ENCODE results near the gene DAPK1.

The DAPK1 gene

GRCh38 chr9:87698069-87698809, 200.6 kb downstream of the DAPK1 start:
- DNase-seq: no peak

- no peak for DNase-seq
Measured at GRCh38 chr9:87699835-87700234, 202.2 kb downstream of the DAPK1 start.

GRCh38 chr9:87701491-87701890, 203.8 kb downstream of the DAPK1 start:
- no peak for DNase-seq

- DNase-seq: no peak
Measured at GRCh38 chr9:87701931-87702421, 204.3 kb downstream of the DAPK1 start.

- DNase-seq: no peak
Measured at GRCh38 chr9:87702921-87703320, 205.3 kb downstream of the DAPK1 start.

DNA sequence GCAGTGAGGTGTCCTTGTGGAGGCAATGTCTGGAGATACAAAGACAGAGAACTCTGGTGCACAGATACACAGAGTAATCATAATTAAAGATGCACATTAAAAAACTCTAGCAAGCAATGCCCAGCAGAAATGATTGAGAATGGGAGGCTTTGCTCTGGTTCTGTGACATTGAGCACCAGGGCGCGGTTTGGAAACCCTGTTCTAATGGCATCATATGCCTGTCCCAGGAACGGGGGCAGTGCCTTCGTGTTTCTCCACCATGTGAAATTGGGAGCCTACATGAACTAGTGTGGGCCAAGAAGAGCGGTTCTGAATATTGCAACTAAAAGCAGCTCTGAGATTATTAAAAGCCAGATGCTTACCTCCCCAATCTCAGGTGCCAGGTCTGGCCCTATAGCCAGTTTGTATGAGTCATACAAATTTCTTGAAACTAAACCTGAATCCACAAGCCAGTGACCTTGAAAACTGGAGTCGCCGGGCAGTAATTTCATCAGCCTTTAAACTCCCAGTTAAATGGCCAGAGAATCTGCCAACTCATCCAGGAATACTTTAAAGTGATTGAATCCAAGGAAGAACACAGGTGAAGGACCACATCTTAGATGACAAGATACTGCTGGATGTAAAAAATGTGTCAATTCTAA, 206.1 kb downstream of the DAPK1 start:
- no peak for DNase-seq

- DNase-seq: no peak
Measured at GRCh38 chr9:87704342-87704741, 206.7 kb downstream of the DAPK1 start.

- DNase-seq: no peak
Measured at GRCh38 chr9:87706066-87706739, 208.5 kb downstream of the DAPK1 start.

DNA sequence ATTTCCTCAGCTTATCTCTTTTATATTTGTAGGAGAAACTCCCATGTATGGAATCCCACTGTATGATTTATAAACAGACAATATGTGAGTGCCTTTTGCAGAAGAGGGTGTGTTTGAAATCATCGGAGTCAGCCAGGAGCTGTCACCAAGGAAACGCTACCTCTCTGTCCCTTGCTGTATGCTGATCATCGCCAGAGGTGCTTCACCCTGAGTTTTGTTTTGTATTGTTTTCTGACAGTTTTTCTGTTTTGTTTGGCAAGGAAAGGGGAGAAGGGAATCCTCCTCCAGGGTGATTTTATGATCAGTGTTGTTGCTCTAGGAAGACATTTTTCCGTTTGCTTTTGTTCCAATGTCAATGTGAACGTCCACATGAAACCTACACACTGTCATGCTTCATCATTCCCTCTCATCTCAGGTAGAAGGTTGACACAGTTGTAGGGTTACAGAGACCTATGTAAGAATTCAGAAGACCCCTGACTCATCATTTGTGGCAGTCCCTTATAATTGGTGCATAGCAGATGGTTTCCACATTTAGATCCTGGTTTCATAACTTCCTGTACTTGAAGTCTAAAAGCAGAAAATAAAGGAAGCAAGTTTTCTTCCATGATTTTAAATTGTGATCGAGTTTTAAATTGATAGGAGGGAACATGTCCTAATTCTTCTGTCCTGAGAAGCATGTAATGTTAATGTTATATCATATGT, 210.3 kb downstream of the DAPK1 start:
- DNase-seq: no peak

DNA sequence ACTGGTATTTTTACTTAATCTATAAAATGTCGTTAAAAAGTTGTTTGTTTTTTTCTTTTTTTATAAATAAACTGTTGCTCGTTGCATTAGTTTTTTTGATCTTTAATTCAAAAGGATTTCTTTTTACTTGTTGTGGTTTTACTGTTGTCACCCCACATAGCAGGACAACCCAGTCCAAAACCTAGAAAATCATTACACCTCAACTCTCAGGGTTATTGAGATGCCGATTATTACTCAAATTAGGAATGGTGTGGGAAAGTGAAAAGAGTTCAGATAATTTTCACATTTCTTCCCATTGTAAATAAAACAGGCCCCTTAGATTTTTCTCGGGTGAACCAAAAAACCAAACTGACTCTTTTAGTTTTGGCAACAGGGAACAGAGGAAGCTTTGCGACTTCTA, 210.9 kb downstream of the DAPK1 start:
- DNase-seq: no peak

DNA sequence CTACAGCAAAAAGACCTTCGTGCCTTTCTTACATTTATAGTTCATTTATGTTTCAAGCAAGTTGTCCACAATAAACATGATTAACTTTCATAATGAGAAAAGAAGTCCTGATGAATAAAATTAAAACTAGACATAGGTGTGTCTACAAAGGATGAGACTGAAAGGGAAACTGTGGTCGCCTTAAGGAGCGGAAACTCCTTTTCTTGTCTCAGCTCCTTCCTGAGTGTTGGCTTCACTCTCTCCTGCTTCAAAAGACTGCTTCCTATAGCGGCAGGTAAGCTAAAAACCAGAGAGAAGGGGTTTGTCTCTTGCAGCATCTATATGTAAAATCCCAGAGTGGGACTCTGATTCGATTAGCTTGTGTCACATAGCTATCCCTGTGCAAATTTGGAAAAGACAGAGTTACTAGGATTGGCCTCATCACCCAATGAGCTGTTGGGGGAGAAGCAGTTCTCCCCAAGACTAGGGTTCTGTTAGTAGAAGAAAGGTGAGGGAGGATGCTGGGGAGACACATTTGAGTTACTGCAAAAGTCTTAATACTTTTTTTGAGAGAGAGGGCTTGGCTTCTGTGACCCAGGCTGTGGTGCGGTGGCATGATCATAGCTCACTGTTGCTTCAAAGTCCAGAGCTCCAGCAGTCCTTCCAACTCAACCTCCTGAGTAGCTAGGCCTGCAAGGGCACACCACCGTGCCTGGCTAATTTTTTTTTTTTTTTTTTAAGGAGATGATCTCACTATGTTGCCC, 211.5 kb downstream of the DAPK1 start:
- DNase-seq: peak; percentile 24

DNA sequence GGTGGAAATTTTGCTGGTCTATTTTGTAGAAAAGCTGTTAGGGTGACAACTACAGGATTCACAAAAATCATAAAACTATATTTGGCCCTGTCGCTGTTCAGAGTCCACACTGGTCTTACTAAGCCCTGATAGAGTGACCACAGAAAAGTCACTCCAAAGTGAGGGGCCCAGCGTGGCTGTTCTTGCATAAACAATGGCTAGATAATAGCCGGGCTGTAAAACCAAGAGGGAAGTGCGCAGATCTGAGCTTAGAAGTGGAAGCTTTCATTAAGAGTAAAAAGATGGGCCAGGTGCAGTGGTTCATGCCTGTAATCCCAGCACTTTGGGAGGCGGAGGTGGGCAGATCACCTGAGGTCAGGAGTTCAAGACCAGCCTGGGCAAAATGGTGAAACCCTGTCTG, 212.8 kb downstream of the DAPK1 start:
- no peak for DNase-seq

- no peak for DNase-seq
Measured at GRCh38 chr9:87711857-87712800, 214.5 kb downstream of the DAPK1 start.

DNA sequence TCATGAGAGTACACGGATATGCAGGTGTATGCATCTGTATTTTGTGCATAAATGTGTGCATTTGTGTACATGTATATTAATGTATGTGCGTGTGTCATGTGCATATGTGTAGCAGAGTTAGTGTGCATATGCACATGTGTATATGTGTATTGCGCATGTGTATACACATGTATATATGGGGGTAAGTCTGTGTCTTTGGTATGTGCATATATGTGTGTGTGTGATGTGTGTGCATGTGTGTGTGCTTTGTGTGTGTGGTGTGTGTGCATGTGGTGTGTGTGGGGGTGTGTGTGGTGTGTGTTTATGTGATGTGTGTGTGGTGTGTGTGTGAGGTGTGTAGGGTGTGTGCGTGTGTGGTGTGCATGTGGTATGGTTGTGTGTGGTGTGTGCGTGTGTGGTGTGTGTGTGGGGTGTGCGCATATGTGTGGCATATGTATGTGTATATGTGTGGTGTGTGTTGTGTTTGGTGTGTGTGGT, 215.2 kb downstream of the DAPK1 start:
- DNase-seq: no peak

DNA sequence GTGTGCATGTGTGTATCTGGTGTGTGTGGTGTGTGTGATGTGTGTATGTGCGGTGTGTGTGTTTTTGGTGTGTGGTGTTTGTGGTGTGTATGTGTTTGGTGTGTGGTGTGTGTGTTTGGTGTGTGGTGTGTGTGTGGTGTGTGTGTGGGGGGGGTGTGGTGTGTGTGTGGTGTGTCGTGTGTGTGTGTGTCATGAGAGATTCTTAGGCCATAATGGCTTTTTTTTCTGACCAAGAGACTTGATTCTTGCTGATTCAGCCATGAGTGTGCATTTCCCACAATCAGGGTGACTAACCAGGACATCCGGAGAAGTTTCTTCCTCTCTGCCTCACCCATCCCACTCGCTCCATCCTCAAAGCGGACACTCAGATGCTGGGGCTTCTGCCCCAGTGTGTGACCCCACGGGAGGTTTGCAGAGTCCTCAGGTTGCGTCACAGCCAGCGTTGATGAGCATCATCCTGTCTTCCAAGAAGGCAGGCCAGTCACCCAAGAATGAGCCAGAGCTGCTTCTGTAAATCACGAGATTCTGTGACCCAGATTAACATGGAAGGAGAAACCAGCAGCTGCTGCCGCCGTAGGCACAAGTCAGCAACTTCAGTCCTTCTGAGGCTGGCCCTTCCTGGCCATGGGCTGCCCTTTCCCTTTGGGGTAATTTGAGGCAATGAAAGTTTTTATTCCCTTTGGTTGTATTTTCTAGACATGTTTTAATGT, 215.8 kb downstream of the DAPK1 start:
- peak; percentile 1 for DNase-seq

- DNase-seq: no peak
Measured at GRCh38 chr9:87713988-87714330, 216.3 kb downstream of the DAPK1 start.

GRCh38 chr9:87714819-87715218, 217.2 kb downstream of the DAPK1 start:
- DNase-seq: no peak

DNA sequence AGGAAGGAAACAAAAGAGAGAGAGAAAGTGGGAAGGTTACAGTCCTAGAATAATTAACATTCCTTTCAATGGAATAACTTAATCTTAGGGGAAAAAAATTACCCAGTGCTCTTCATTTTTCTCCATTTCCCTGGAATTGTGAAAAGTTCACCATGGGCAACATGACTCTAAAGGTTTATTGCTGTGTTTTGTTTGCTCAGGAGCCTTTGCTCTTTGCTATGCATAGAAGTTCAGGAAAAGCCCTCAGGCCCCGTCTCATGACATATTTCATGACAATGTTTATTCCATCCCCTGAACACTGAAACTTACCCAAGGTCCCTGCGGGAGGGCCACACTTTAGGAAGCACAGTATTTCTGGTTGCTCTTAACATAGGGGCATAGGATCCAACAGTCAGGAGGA, 218.5 kb downstream of the DAPK1 start:
- no peak for DNase-seq

- no peak for DNase-seq
Measured at GRCh38 chr9:87717456-87717855, 219.8 kb downstream of the DAPK1 start.

DNA sequence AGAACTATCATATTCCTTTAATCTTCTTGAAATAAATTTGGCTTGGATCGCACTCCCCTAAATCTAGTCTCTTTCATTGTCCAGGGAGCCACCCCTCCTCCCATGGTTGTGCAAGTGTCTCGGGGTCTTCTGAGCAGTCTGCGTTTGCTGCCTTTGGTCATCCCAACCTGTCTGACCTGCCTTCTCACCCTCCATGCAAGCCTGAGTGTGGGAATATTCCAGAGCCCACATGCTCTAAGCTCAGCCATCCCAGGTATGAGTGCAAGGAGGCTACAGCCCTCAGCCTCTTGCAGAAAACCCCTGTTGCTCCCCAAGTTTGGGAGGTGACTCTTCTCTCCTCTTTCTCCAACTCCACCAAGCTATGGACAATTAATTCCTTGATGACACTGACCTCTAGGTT, 220.6 kb downstream of the DAPK1 start:
- no peak for DNase-seq
